ENCODE data around the gene RABGAP1L.
"Not testable (repeated sequence)": the region's sequence is repeated elsewhere in the genome, so short reads cannot be mapped to it uniquely, and the experiment has no call there.

RABGAP1L gene

GRCh38 chr1:174777262-174777661, 617.9 kb downstream of the RABGAP1L start:
- DNase-seq: no peak

- DNase-seq: no peak
These were observed 626.2 kb downstream of the RABGAP1L start for GRCh38 chr1:174785510-174785909.

- DNase-seq: no peak
These were observed 627.0 kb downstream of the RABGAP1L start for GRCh38 chr1:174786358-174786757.

GRCh38 chr1:174786760-174787159, 627.4 kb downstream of the RABGAP1L start:
- no peak for DNase-seq

GRCh38 chr1:174788981-174789380, 629.7 kb downstream of the RABGAP1L start:
- DNase-seq: no peak

- no peak for DNase-seq
These were observed 630.1 kb downstream of the RABGAP1L start for GRCh38 chr1:174789399-174789798.

GRCh38 chr1:174791863-174792262, 632.5 kb downstream of the RABGAP1L start:
- no peak for DNase-seq

- no peak for DNase-seq
These were observed 635.5 kb downstream of the RABGAP1L start for GRCh38 chr1:174794861-174795260.

GRCh38 chr1:174795806-174796205, 636.5 kb downstream of the RABGAP1L start:
- no peak for DNase-seq

- peak; percentile 26 for DNase-seq
These were observed 638.1 kb downstream of the RABGAP1L start for GRCh38 chr1:174797398-174797797.

GRCh38 chr1:174799136-174799479, 639.8 kb downstream of the RABGAP1L start:
- no peak for DNase-seq

- DNase-seq: no peak
These were observed 641.0 kb downstream of the RABGAP1L start for GRCh38 chr1:174800216-174800851.

GRCh38 chr1:174800876-174801275, 641.6 kb downstream of the RABGAP1L start:
- no peak for DNase-seq

- no peak for DNase-seq
These were observed 650.5 kb downstream of the RABGAP1L start for GRCh38 chr1:174809755-174810280.

- no peak for DNase-seq
These were observed 652.7 kb downstream of the RABGAP1L start for GRCh38 chr1:174812016-174812415.

GRCh38 chr1:174812656-174813055, 653.3 kb downstream of the RABGAP1L start:
- no peak for DNase-seq

GRCh38 chr1:174815036-174815435, 655.7 kb downstream of the RABGAP1L start:
- DNase-seq: no peak

GRCh38 chr1:174815474-174815908, 656.2 kb downstream of the RABGAP1L start:
- DNase-seq: no peak

GRCh38 chr1:174816621-174817020, 657.3 kb downstream of the RABGAP1L start:
- not testable (repeated sequence) for DNase-seq

GRCh38 chr1:174818014-174818616, 658.8 kb downstream of the RABGAP1L start:
- no peak for DNase-seq

GRCh38 chr1:174818951-174819350, 659.6 kb downstream of the RABGAP1L start:
- DNase-seq: no peak

GRCh38 chr1:174819596-174819995, 660.3 kb downstream of the RABGAP1L start:
- DNase-seq: no peak

GRCh38 chr1:174825127-174825526, 665.8 kb downstream of the RABGAP1L start:
- no peak for DNase-seq

GRCh38 chr1:174825806-174826205, 666.5 kb downstream of the RABGAP1L start:
- DNase-seq: no peak

GRCh38 chr1:174828264-174828663, 668.9 kb downstream of the RABGAP1L start:
- DNase-seq: no peak

All from CD4-positive, alpha-beta T cell treated with Interleukin-12 subunit alpha and Interleukin-12 subunit beta, for 1 hour (primary cell).